ENCODE data around the gene PGA5. TPM values are rescaled to one million over a fixed set of nuclear protein-coding genes. Genes with fewer than 3 reads are reported as not detected.

Gene PGA5
- total and polyA plus RNA-seq, 2 experiments from 2014 or later = 0.45 to 0.52 TPM

DNA sequence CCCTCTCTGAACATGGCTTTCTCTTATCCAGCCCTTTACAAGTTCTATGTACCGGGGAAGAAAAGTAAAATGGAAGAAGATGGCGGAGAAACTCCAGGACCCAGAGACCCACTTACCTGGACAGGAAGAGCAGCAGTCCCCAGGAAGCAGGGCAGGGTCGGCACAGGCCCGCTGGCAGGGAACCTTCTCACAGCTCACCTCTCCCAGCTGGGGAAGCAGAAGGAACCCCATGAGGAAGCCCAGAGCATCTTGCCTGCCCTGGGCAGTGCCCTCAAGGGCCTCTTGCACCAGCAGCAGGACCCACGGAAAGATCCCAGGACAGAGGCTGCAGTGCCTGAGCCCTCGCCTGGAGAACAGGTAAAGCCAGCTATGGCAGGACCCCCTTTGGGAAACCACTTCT is 23.4 kb downstream of the PGA5 start:
- H3K27me3 ChIP-seq (ENCODE audit: insufficient read depth) = no peaks in the 10 kb centered on the region

More for the DNA sequence above, 23.4 kb downstream of the PGA5 start:
- no peak overlapping the region for H3K4me2 ChIP-seq
- 0 out of 2 replicates have a peak, but pooled peaks cover 4% of the 10 kb centered on the region for H4K20me1 ChIP-seq (replicated peaks; ENCODE audit: insufficient read depth)
- H2AFZ ChIP-seq = no peak overlapping the region
- H3K79me2 ChIP-seq (replicated peaks; ENCODE audit: insufficient read depth) = no peaks in the 10 kb centered on the region
- no peak for ATAC-seq
- no peaks in the 10 kb centered on the region for H3K9me2 ChIP-seq (ENCODE audit: insufficient read depth)
- no peak for DNase-seq (ENCODE audit: low spot score)
- no peak overlapping the region for H3K27ac ChIP-seq (ENCODE audit: low read depth)
- no peaks in the 10 kb centered on the region for H3F3A ChIP-seq (replicated peaks; ENCODE audit: low read depth)
- Mint-ChIP-seq H3K9me3 (no peaks in the 10 kb centered on the region), H3K27me3 (ENCODE audit: insufficient read depth, low read depth, poor library complexity) (peaks cover 2% of the 10 kb centered on the region), H3K36me3 (ENCODE audit: low read depth) (peaks cover 3% of the 10 kb centered on the region; the same call in 1 of the 3 replicates), H3K4me3 (no peak overlapping the region), H3K27ac (no peak overlapping the region), H3K4me1 (no peaks in the 10 kb centered on the region)
- H3K4me1 ChIP-seq (ENCODE audit: insufficient read depth) = no peaks in the 10 kb centered on the region
- no peak for TF ChIP-seq ZNF114 (CRISPR knock-in tag; IDR thresholded peaks at IDR 0.05)
- TF ChIP-seq, protein P1, sequence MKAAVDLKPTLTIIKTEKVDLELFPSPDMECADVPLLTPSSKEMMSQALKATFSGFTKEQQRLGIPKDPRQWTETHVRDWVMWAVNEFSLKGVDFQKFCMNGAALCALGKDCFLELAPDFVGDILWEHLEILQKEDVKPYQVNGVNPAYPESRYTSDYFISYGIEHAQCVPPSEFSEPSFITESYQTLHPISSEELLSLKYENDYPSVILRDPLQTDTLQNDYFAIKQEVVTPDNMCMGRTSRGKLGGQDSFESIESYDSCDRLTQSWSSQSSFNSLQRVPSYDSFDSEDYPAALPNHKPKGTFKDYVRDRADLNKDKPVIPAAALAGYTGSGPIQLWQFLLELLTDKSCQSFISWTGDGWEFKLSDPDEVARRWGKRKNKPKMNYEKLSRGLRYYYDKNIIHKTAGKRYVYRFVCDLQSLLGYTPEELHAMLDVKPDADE (IDR thresholded peaks at IDR 0.05) = no peak
- TF ChIP-seq, protein P2, sequence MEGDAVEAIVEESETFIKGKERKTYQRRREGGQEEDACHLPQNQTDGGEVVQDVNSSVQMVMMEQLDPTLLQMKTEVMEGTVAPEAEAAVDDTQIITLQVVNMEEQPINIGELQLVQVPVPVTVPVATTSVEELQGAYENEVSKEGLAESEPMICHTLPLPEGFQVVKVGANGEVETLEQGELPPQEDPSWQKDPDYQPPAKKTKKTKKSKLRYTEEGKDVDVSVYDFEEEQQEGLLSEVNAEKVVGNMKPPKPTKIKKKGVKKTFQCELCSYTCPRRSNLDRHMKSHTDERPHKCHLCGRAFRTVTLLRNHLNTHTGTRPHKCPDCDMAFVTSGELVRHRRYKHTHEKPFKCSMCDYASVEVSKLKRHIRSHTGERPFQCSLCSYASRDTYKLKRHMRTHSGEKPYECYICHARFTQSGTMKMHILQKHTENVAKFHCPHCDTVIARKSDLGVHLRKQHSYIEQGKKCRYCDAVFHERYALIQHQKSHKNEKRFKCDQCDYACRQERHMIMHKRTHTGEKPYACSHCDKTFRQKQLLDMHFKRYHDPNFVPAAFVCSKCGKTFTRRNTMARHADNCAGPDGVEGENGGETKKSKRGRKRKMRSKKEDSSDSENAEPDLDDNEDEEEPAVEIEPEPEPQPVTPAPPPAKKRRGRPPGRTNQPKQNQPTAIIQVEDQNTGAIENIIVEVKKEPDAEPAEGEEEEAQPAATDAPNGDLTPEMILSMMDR (conservative IDR thresholded peaks at IDR 0.05; ENCODE audit: low read depth in 2 of 2) = no peak
- TF ChIP-seq CREB1 (CRISPR knock-in tag; IDR thresholded peaks at IDR 0.05; ENCODE audit: low read depth) = no peak
- TF ChIP-seq, protein P3, sequence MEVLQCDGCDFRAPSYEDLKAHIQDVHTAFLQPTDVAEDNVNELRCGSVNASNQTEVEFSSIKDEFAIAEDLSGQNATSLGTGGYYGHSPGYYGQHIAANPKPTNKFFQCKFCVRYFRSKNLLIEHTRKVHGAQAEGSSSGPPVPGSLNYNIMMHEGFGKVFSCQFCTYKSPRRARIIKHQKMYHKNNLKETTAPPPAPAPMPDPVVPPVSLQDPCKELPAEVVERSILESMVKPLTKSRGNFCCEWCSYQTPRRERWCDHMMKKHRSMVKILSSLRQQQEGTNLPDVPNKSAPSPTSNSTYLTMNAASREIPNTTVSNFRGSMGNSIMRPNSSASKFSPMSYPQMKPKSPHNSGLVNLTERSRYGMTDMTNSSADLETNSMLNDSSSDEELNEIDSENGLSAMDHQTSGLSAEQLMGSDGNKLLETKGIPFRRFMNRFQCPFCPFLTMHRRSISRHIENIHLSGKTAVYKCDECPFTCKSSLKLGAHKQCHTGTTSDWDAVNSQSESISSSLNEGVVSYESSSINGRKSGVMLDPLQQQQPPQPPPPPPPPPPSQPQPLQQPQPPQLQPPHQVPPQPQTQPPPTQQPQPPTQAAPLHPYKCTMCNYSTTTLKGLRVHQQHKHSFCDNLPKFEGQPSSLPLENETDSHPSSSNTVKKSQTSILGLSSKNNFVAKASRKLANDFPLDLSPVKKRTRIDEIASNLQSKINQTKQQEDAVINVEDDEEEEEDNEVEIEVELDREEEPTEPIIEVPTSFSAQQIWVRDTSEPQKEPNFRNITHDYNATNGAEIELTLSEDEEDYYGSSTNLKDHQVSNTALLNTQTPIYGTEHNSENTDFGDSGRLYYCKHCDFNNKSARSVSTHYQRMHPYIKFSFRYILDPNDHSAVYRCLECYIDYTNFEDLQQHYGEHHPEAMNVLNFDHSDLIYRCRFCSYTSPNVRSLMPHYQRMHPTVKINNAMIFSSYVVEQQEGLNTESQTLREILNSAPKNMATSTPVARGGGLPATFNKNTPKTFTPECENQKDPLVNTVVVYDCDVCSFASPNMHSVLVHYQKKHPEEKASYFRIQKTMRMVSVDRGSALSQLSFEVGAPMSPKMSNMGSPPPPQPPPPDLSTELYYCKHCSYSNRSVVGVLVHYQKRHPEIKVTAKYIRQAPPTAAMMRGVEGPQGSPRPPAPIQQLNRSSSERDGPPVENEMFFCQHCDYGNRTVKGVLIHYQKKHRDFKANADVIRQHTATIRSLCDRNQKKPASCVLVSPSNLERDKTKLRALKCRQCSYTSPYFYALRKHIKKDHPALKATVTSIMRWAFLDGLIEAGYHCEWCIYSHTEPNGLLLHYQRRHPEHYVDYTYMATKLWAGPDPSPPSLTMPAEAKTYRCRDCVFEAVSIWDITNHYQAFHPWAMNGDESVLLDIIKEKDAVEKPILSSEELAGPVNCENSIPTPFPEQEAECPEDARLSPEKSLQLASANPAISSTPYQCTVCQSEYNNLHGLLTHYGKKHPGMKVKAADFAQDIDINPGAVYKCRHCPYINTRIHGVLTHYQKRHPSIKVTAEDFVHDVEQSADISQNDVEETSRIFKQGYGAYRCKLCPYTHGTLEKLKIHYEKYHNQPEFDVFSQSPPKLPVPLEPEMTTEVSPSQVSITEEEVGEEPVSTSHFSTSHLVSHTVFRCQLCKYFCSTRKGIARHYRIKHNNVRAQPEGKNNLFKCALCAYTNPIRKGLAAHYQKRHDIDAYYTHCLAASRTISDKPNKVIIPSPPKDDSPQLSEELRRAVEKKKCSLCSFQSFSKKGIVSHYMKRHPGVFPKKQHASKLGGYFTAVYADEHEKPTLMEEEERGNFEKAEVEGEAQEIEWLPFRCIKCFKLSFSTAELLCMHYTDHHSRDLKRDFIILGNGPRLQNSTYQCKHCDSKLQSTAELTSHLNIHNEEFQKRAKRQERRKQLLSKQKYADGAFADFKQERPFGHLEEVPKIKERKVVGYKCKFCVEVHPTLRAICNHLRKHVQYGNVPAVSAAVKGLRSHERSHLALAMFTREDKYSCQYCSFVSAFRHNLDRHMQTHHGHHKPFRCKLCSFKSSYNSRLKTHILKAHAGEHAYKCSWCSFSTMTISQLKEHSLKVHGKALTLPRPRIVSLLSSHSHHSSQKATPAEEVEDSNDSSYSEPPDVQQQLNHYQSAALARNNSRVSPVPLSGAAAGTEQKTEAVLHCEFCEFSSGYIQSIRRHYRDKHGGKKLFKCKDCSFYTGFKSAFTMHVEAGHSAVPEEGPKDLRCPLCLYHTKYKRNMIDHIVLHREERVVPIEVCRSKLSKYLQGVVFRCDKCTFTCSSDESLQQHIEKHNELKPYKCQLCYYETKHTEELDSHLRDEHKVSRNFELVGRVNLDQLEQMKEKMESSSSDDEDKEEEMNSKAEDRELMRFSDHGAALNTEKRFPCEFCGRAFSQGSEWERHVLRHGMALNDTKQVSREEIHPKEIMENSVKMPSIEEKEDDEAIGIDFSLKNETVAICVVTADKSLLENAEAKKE (CRISPR knock-in tag; IDR thresholded peaks at IDR 0.05) = no peak
- TF ChIP-seq JUNB (IDR thresholded peaks at IDR 0.05; ENCODE audit: unreplicated experiment) = no peak
- no peak for TF ChIP-seq POLR2AphosphoS5 (IDR thresholded peaks at IDR 0.05; ENCODE audit: low read depth)
- TF ChIP-seq ZNF331 (CRISPR knock-in tag; IDR thresholded peaks at IDR 0.05; ENCODE audit: low read depth) = no peak
- TF ChIP-seq EZH2phosphoT487 (IDR thresholded peaks at IDR 0.05; ENCODE audit: unreplicated experiment) = no peak
- H3K36me3 ChIP-seq (ENCODE audit: insufficient read depth) = no peaks in the 10 kb centered on the region
- no peak overlapping the region for H3K4me3 ChIP-seq
